ENCODE data around the gene CSH1. TPM values are rescaled to one million over a fixed set of nuclear protein-coding genes. Genes with fewer than 3 reads are reported as not detected.

The CSH1 gene
- polyA plus RNA-seq, 2 of the 4 experiments (the other 2 are of a cell fraction), result not detected

GRCh38 chr17:63847525-63848249, 48.7 kb downstream of the CSH1 start:
- Histone ChIP-seq H3K4me1 (0 out of 3 replicates have a peak, but pooled peaks cover 5% of the 10 kb centered on the region), H3K4me3 (no peak overlapping the region), H3K27ac (no peak overlapping the region), H3K9me3 (peaks cover 8% of the 10 kb centered on the region), H3K4me2 (no peak overlapping the region)
- ChIA-PET POLR2A (no interaction called here), CTCF (interaction anchor here (1.1 to 9.6 kb wide), 8 partner anchors 8 to 214 kb away, joined by 3 to 91 read pairs (median 6); no protein-coding TSS in a partner anchor)
- FAIRE-seq (no peak), ATAC-seq (no peak), DNase-seq (ENCODE audit: low read depth in 1 of 2, low spot score in 1 of 2) (no peak)
- WGBS (ENCODE audit: missing lambda C conversion rate), result 82% methylated on average over 3 of the region's 3 CpGs
- TF ChIP-seq, protein P1, sequence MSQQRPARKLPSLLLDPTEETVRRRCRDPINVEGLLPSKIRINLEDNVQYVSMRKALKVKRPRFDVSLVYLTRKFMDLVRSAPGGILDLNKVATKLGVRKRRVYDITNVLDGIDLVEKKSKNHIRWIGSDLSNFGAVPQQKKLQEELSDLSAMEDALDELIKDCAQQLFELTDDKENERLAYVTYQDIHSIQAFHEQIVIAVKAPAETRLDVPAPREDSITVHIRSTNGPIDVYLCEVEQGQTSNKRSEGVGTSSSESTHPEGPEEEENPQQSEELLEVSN (IDR thresholded peaks at IDR 0.05; ENCODE audit: borderline replicate concordance, low read depth), result no peak
- TF ChIP-seq, protein P2, sequence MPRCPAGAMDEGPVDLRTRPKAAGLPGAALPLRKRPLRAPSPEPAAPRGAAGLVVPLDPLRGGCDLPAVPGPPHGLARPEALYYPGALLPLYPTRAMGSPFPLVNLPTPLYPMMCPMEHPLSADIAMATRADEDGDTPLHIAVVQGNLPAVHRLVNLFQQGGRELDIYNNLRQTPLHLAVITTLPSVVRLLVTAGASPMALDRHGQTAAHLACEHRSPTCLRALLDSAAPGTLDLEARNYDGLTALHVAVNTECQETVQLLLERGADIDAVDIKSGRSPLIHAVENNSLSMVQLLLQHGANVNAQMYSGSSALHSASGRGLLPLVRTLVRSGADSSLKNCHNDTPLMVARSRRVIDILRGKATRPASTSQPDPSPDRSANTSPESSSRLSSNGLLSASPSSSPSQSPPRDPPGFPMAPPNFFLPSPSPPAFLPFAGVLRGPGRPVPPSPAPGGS (IDR thresholded peaks at IDR 0.05), result no peak

DNA sequence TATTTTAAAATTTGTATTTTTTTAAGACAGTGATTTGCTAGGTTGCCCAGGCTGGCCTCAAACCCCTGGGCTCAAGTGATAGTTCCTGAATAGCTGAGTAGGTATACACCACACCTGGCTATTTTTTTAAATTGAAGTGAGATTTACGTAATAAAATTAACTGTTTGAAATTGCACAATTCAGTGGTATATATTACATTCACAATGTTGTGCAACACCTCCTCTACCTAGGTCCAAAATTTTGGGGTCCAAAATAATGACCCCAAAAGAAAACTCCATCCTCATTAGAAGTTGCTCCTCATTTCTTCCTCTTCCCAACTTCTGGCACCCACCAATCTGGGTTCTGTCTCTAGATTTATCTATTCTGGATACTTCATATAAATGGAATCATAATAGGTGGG, 50.9 kb downstream of the CSH1 start:
- H3K4me2 ChIP-seq, result no peak overlapping the region
- H3K4me1 ChIP-seq, result peaks cover 15% of the 10 kb centered on the region
- FAIRE-seq (no peak), DNase-seq (ENCODE audit: low read depth in 1 of 2, low spot score in 1 of 2) (no peak), ATAC-seq (no peak)
- H3K4me3 ChIP-seq, result no peak overlapping the region
- CTCF ChIA-PET, result interaction anchor here (9.5 to 9.6 kb wide), 2 partner anchors 14 to 21 kb away, joined by 90 to 91 read pairs; no protein-coding TSS in a partner anchor
- H3K9me3 ChIP-seq, result peaks cover 8% of the 10 kb centered on the region
- TF ChIP-seq CEBPB (IDR thresholded peaks at IDR 0.05) (peak; percentile 31 to 43; a peak in 3 of 4 replicates), KDM1A (IDR thresholded peaks at IDR 0.05; ENCODE audit: low read depth) (no peak)
- 63% methylated on average over 1 of the region's 1 CpG for WGBS (ENCODE audit: missing lambda C conversion rate)
- POLR2A ChIA-PET, result no interaction called here
- no peak overlapping the region for H3K27ac ChIP-seq

Small RNA genes lying within 50 kb of the gene (small RNA-seq; reads per million reads assigned to genes)
- gene AC040958.1, result 0 reads per million in 6 experiments
- gene AC127029.1, result 0 reads per million in 6 experiments
- gene GH1, result 0 reads per million in 6 experiments

Other genes with a start within 250 kb of the CSH1 start
- 5.6 and 6.0 TPM in 2 replicates for gene LIMD2, start 196.4 kb downstream of the CSH1 start, polyA plus RNA-seq (2011; rRNA removed)
- gene LIMD2, start 196.4 kb downstream of the CSH1 start, polyA plus RNA-seq (2017; fragmentation: RNase III; extraction: RNeasy Plus Mini Kit Qiagen cat#74134 plus additional on column Dnase treatment), result 9.1 to 16.1 TPM (median 14.5 TPM) in 3 replicates
- 33.0 and 42.7 TPM in 2 replicates for gene STRADA, start 154.8 kb downstream of the CSH1 start, polyA plus RNA-seq (2011; rRNA removed)
- 26.3 to 30.3 TPM (median 27.5 TPM) in 3 replicates for gene STRADA, start 154.8 kb downstream of the CSH1 start, polyA plus RNA-seq (2017; fragmentation: RNase III; extraction: RNeasy Plus Mini Kit Qiagen cat#74134 plus additional on column Dnase treatment)
- 135 and 163 TPM in 2 replicates for gene CCDC47, start 123.0 kb downstream of the CSH1 start, polyA plus RNA-seq (2011; rRNA removed)
- gene CCDC47, start 123.0 kb downstream of the CSH1 start, polyA plus RNA-seq (2017; fragmentation: RNase III; extraction: RNeasy Plus Mini Kit Qiagen cat#74134 plus additional on column Dnase treatment), result 136 to 141 TPM (median 139 TPM) in 3 replicates
- gene DDX42, start 122.4 kb downstream of the CSH1 start, polyA plus RNA-seq (2011; rRNA removed), result 249 and 262 TPM in 2 replicates
- gene DDX42, start 122.4 kb downstream of the CSH1 start, polyA plus RNA-seq (2017; fragmentation: RNase III; extraction: RNeasy Plus Mini Kit Qiagen cat#74134 plus additional on column Dnase treatment), result 124 to 137 TPM (median 126 TPM) in 3 replicates
- gene PSMC5, start 69.1 kb downstream of the CSH1 start, polyA plus RNA-seq (2011; rRNA removed), result 222 and 303 TPM in 2 replicates
- gene PSMC5, start 69.1 kb downstream of the CSH1 start, polyA plus RNA-seq (2017; fragmentation: RNase III; extraction: RNeasy Plus Mini Kit Qiagen cat#74134 plus additional on column Dnase treatment), result 399 to 406 TPM (median 399 TPM) in 3 replicates
- gene FTSJ3, start 68.9 kb downstream of the CSH1 start, polyA plus RNA-seq (2011; rRNA removed), result 62.6 and 74.5 TPM in 2 replicates
- 95.7 to 104 TPM (median 98.6 TPM) in 3 replicates for gene FTSJ3, start 68.9 kb downstream of the CSH1 start, polyA plus RNA-seq (2017; fragmentation: RNase III; extraction: RNeasy Plus Mini Kit Qiagen cat#74134 plus additional on column Dnase treatment)
- gene SMARCD2, start 53.9 kb downstream of the CSH1 start, polyA plus RNA-seq (2011; rRNA removed), result 52.7 and 61.9 TPM in 2 replicates
- gene SMARCD2, start 53.9 kb downstream of the CSH1 start, polyA plus RNA-seq (2017; fragmentation: RNase III; extraction: RNeasy Plus Mini Kit Qiagen cat#74134 plus additional on column Dnase treatment), result 37.5 to 40.4 TPM (median 39.8 TPM) in 3 replicates
- not detected in 2 replicates for gene CSH2, start 22.9 kb downstream of the CSH1 start, polyA plus RNA-seq (2011; rRNA removed)
- not detected in 3 replicates for gene CSH2, start 22.9 kb downstream of the CSH1 start, polyA plus RNA-seq (2017; fragmentation: RNase III; extraction: RNeasy Plus Mini Kit Qiagen cat#74134 plus additional on column Dnase treatment)
- not detected in 2 replicates for gene GH2, start 14.6 kb downstream of the CSH1 start, polyA plus RNA-seq (2011; rRNA removed)
- gene GH2, start 14.6 kb downstream of the CSH1 start, polyA plus RNA-seq (2017; fragmentation: RNase III; extraction: RNeasy Plus Mini Kit Qiagen cat#74134 plus additional on column Dnase treatment), result not detected in 3 replicates
- gene CSHL1, start 14.7 kb upstream of the CSH1 start, polyA plus RNA-seq (2011; rRNA removed), result not detected in 2 replicates
- not detected in 3 replicates for gene CSHL1, start 14.7 kb upstream of the CSH1 start, polyA plus RNA-seq (2017; fragmentation: RNase III; extraction: RNeasy Plus Mini Kit Qiagen cat#74134 plus additional on column Dnase treatment)
- gene GH1, start 22.3 kb upstream of the CSH1 start, polyA plus RNA-seq (2011; rRNA removed), result not detected in 2 replicates
- not detected in 3 replicates for gene GH1, start 22.3 kb upstream of the CSH1 start, polyA plus RNA-seq (2017; fragmentation: RNase III; extraction: RNeasy Plus Mini Kit Qiagen cat#74134 plus additional on column Dnase treatment)
- 0.14 and 0.19 TPM in 2 replicates for gene CD79B, start 35.8 kb upstream of the CSH1 start, polyA plus RNA-seq (2011; rRNA removed)
- gene CD79B, start 35.8 kb upstream of the CSH1 start, polyA plus RNA-seq (2017; fragmentation: RNase III; extraction: RNeasy Plus Mini Kit Qiagen cat#74134 plus additional on column Dnase treatment), result not detected in 3 replicates
- 0.06 and 0.17 TPM in 2 replicates for gene SCN4A, start 76.3 kb upstream of the CSH1 start, polyA plus RNA-seq (2011; rRNA removed)
- gene SCN4A, start 76.3 kb upstream of the CSH1 start, polyA plus RNA-seq (2017; fragmentation: RNase III; extraction: RNeasy Plus Mini Kit Qiagen cat#74134 plus additional on column Dnase treatment), result 0.03 to 0.08 TPM (median 0.03 TPM) in 3 replicates
- gene PRR29, start 101.8 kb upstream of the CSH1 start, polyA plus RNA-seq (2011; rRNA removed), result 0.22 and 0.44 TPM in 2 replicates
- gene PRR29, start 101.8 kb upstream of the CSH1 start, polyA plus RNA-seq (2017; fragmentation: RNase III; extraction: RNeasy Plus Mini Kit Qiagen cat#74134 plus additional on column Dnase treatment), result 0.67 to 1.2 TPM (median 0.68 TPM) in 3 replicates
- gene ICAM2, start 124.1 kb upstream of the CSH1 start, polyA plus RNA-seq (2011; rRNA removed), result not detected in 2 replicates
- gene ICAM2, start 124.1 kb upstream of the CSH1 start, polyA plus RNA-seq (2017; fragmentation: RNase III; extraction: RNeasy Plus Mini Kit Qiagen cat#74134 plus additional on column Dnase treatment), result not detected in 3 replicates
- gene ERN1, start 233.6 kb upstream of the CSH1 start, polyA plus RNA-seq (2011; rRNA removed), result 19.8 and 23.3 TPM in 2 replicates
- gene ERN1, start 233.6 kb upstream of the CSH1 start, polyA plus RNA-seq (2017; fragmentation: RNase III; extraction: RNeasy Plus Mini Kit Qiagen cat#74134 plus additional on column Dnase treatment), result 3.5 to 4.1 TPM (median 3.7 TPM) in 3 replicates

All from A549 (cell line).